Esophagus squamous epithelium (tissue), 4 donors: ENCODE results near the gene PXN.

Experiments
- CTCF ChIP-seq, 6 experiments: fragments of 450-650 bp in 4 of 6; fragments of 200-600 bp in 2 of 6; sonication (generic) in 2 of 6; IDR thresholded peaks; one replicate each; pipeline ENCODE4 v1.5.1; 2016 to 2019; ENCODE audit warnings: antibody characterized with exemption in 6 of 6, mild to moderate bottlenecking in 4 of 6, moderate library complexity in 4 of 6
- POLR2A ChIP-seq, 4 donors: fragments of 450-650 bp; IDR thresholded peaks; one replicate each; pipeline ENCODE4 v1.6.1; 2017; ENCODE audit warnings: antibody characterized with exemption in 4 of 4, mild to moderate bottlenecking in 4 of 4, moderate library complexity in 3 of 4

GRCh38 chr12:120252071-120252906 is 13.2 kb downstream of the PXN start:
- TF ChIP-seq CTCF (IDR thresholded peaks at IDR 0.05) = no peak
- TF ChIP-seq POLR2A (IDR thresholded peaks at IDR 0.05) = no peak
